ENCODE data around the gene SEZ6L2. TPM values are rescaled to one million over a fixed set of nuclear protein-coding genes. Genes with fewer than 3 reads are reported as not detected.

Gene SEZ6L2
- total RNA-seq, 4 donors from 2014 or later: 0.52 to 19.4 (median 4.6) TPM; not detected in 1

DNA sequence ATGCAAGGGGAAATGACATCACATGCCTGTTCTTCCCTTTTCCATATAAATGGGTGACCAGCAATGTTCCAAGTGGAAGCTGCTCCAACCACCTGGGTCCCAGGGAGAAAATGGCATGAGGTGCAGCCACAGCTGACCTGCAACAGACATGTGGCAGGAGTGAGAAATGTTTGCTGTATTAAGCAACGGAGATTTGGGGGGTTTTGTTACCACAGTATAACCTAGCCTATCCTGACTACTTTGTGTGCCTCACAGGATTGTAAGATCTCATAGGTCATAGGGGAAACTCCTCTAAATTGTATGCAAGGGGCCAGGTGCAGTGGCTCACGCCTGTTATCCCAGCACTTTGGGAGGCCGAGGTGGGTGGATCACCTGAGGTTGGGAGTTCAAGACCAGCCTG lies 48.4 kb downstream of the SEZ6L2 start:
- Histone ChIP-seq H3K4me1 (no peaks in the 10 kb centered on the region), H3K27ac (no peak overlapping the region), H3K4me3 (no peak overlapping the region), H3K36me3 (no peaks in the 10 kb centered on the region), H3K9me3 (no peaks in the 10 kb centered on the region), H3K27me3 (no peaks in the 10 kb centered on the region)
- no peak for DNase-seq
- intact Hi-C loops (cut with DNase I; ENCODE audit: low total_unique reads): no loop called here
- TF ChIP-seq, protein P1, sequence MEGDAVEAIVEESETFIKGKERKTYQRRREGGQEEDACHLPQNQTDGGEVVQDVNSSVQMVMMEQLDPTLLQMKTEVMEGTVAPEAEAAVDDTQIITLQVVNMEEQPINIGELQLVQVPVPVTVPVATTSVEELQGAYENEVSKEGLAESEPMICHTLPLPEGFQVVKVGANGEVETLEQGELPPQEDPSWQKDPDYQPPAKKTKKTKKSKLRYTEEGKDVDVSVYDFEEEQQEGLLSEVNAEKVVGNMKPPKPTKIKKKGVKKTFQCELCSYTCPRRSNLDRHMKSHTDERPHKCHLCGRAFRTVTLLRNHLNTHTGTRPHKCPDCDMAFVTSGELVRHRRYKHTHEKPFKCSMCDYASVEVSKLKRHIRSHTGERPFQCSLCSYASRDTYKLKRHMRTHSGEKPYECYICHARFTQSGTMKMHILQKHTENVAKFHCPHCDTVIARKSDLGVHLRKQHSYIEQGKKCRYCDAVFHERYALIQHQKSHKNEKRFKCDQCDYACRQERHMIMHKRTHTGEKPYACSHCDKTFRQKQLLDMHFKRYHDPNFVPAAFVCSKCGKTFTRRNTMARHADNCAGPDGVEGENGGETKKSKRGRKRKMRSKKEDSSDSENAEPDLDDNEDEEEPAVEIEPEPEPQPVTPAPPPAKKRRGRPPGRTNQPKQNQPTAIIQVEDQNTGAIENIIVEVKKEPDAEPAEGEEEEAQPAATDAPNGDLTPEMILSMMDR (IDR thresholded peaks at IDR 0.05): no peak
- TF ChIP-seq POLR2A (IDR thresholded peaks at IDR 0.05): no peak

GRCh38 chr16:29849505-29849904 lies 49.8 kb downstream of the SEZ6L2 start:
- intact Hi-C loops (cut with DNase I; ENCODE audit: low total_unique reads): no loop called here
- H3K27ac ChIP-seq: peak overlapping the region; percentile 27 to 60

GRCh38 chr16:29848420-29849297 lies 50.7 kb downstream of the SEZ6L2 start:
- H3K27me3 ChIP-seq: no peaks in the 10 kb centered on the region
- no peaks in the 10 kb centered on the region for H3K36me3 ChIP-seq
- no peaks in the 10 kb centered on the region for H3K9me3 ChIP-seq
- H3K4me3 ChIP-seq: no peak overlapping the region
- H3K4me1 ChIP-seq: no peaks in the 10 kb centered on the region
- DNase-seq: peak; percentile 70 to 72
- intact Hi-C loops (cut with DNase I; ENCODE audit: low total_unique reads): no loop called here
- H3K27ac ChIP-seq: peak overlapping the region; percentile 27 to 60
- TF ChIP-seq, protein P1 (IDR thresholded peaks at IDR 0.05): peak; percentile 72 to 83 (median 80)
- no peak for TF ChIP-seq POLR2A (IDR thresholded peaks at IDR 0.05)

More at GRCh38 chr16:29849505-29849904, 49.8 kb downstream of the SEZ6L2 start:
- no peak overlapping the region for H3K4me3 ChIP-seq
- TF ChIP-seq, protein P1 (IDR thresholded peaks at IDR 0.05): no peak
- H3K36me3 ChIP-seq: no peaks in the 10 kb centered on the region
- no peaks in the 10 kb centered on the region for H3K4me1 ChIP-seq
- no peaks in the 10 kb centered on the region for H3K9me3 ChIP-seq
- no peaks in the 10 kb centered on the region for H3K27me3 ChIP-seq
- no peak for DNase-seq

DNA sequence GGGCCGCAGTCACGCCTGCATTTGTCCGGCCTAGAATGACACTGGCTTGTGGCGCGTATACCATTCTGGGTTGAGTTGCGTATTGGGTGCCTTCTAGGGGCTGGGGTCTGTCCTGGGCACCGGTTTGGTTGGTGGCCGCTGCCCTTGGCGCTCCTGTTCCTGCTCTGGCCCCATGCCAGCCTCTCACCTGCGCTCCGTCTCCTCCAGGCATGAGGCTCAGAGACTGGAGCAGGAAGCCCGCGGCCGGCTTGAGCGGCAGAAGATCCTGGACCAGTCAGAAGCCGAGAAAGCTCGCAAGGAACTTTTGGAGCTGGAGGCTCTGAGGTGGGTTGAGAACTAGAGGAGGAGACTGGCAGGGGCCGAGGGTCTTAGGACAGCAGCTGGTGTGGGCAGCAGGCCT lies 53.7 kb downstream of the SEZ6L2 start:
- intact Hi-C loops (cut with DNase I; ENCODE audit: low total_unique reads): no loop called here
- Histone ChIP-seq H3K27me3 (no peaks in the 10 kb centered on the region), H3K4me3 (no peak overlapping the region), H3K27ac (peak overlapping the region; percentile 55 to 65), H3K36me3 (no peaks in the 10 kb centered on the region), H3K9me3 (no peaks in the 10 kb centered on the region), H3K4me1 (no peaks in the 10 kb centered on the region)
- TF ChIP-seq POLR2A (IDR thresholded peaks at IDR 0.05): no peak
- TF ChIP-seq, protein P1 (IDR thresholded peaks at IDR 0.05): no peak
- DNase-seq: no peak

GRCh38 chr16:29844575-29845331 lies 54.6 kb downstream of the SEZ6L2 start:
- Histone ChIP-seq H3K4me1 (no peaks in the 10 kb centered on the region), H3K27ac (peak overlapping the region; percentile 55 to 65), H3K27me3 (no peaks in the 10 kb centered on the region), H3K36me3 (no peaks in the 10 kb centered on the region), H3K4me3 (no peak overlapping the region), H3K9me3 (no peaks in the 10 kb centered on the region)
- TF ChIP-seq, protein P1 (IDR thresholded peaks at IDR 0.05): no peak
- TF ChIP-seq POLR2A (IDR thresholded peaks at IDR 0.05): no peak
- intact Hi-C loops (cut with DNase I; ENCODE audit: low total_unique reads): no loop called here
- peak; percentile 77 to 80 for DNase-seq
